Measurements from ENCODE around the gene RHBDL3.

The RHBDL3 gene

DNA sequence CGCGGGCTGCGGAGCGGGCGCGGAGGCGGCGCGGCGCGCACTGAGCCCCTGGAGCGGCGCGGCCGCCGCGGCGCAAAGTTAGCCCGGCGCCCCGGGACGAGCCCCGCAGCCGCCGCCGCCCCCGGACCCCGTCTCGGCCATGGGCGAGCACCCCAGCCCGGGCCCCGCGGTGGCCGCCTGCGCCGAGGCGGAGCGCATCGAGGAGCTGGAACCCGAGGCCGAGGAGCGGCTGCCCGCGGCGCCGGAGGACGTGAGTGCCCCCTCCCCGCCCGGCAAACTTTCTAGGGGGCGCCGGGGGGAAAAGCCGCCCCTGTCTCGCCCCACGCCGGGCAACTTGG lies 388 bp downstream of the RHBDL3 start:
- peak overlapping the region; percentile 37 for H3K4me3 ChIP-seq (ENCODE audit: low read length)
- DNase-seq (ENCODE audit: low read depth), result no peak
- TF ChIP-seq, protein P1, sequence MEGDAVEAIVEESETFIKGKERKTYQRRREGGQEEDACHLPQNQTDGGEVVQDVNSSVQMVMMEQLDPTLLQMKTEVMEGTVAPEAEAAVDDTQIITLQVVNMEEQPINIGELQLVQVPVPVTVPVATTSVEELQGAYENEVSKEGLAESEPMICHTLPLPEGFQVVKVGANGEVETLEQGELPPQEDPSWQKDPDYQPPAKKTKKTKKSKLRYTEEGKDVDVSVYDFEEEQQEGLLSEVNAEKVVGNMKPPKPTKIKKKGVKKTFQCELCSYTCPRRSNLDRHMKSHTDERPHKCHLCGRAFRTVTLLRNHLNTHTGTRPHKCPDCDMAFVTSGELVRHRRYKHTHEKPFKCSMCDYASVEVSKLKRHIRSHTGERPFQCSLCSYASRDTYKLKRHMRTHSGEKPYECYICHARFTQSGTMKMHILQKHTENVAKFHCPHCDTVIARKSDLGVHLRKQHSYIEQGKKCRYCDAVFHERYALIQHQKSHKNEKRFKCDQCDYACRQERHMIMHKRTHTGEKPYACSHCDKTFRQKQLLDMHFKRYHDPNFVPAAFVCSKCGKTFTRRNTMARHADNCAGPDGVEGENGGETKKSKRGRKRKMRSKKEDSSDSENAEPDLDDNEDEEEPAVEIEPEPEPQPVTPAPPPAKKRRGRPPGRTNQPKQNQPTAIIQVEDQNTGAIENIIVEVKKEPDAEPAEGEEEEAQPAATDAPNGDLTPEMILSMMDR (conservative IDR thresholded peaks at IDR 0.05; ENCODE audit: low read depth, low read length), result no peak

DNA sequence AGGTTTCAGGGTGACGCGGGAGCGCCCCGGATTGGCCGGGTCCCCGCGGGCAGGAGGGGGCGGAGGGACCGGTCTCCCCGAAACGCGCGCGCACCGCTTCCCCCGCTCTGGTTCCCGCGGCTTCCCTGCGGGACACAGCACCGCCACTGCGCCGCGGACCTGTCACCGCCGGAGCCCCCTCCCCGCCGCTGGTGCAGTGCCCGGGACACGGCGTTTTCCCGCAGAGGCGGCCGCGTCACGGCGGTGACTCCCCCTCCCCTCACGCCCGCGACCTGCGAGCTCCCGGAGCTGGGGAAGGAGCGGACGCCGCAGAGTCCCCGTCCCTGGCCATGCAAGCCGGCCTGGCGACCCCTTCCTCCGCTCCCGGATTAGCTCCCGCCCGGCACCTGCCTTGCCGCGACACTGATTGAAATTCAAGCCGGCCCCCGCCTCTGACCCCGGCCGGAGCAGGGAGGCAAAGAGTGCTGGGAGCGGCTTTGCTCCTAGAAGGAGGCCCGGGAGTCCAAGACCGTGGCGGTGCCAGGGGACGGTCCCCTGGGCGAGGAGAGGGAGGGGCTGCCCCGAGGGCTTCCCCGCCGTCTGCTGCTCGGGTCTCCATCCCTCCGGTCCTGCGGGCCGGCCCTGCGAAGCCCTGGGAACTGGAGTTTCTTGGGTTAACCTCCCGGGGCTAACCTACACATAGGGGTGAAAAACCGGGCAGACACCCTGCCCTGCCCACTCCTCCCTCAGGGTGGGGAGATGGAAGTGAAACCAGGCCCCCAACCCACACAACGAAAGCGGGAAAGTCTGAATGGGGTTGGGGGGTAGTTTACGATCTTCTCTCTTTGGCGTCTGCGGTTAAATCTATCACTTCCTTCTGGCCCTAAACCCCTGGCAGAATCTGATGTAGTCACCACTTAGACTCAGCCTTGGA lies 1.0 kb downstream of the RHBDL3 start:
- H3K4me3 ChIP-seq (ENCODE audit: low read length), result peak overlapping the region; percentile 37
- TF ChIP-seq, protein P1 (conservative IDR thresholded peaks at IDR 0.05; ENCODE audit: low read depth, low read length), result no peak
- no peak for DNase-seq (ENCODE audit: low read depth)

DNA sequence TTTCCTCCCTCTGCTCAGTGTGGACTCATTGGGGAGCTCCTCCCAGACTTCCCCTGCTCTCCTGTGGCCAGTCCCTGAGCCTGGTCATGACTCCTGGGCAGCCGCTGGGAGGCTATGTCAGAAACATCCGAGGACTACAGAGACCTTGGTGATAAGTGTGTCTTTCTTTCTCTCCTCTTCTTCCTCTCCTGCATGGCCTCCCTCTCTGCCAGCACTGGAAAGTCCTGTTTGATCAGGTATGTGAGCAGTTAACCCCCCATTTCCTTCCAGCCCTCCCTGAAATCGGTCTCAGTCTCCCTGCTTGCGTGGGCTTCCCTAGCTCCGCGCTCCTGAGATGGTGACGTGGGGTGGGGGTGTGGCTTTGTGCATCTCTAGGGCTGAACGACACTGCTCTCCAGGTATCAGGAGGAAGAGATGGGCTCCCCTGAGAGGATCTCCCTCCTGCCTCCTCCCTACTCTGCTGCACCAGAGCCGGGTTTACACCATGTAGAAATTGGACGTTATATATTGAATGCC lies 2.1 kb downstream of the RHBDL3 start:
- H3K4me3 ChIP-seq (ENCODE audit: low read length), result no peak overlapping the region
- TF ChIP-seq, protein P1 (conservative IDR thresholded peaks at IDR 0.05; ENCODE audit: low read depth, low read length), result no peak
- no peak for DNase-seq (ENCODE audit: low read depth)

DNA sequence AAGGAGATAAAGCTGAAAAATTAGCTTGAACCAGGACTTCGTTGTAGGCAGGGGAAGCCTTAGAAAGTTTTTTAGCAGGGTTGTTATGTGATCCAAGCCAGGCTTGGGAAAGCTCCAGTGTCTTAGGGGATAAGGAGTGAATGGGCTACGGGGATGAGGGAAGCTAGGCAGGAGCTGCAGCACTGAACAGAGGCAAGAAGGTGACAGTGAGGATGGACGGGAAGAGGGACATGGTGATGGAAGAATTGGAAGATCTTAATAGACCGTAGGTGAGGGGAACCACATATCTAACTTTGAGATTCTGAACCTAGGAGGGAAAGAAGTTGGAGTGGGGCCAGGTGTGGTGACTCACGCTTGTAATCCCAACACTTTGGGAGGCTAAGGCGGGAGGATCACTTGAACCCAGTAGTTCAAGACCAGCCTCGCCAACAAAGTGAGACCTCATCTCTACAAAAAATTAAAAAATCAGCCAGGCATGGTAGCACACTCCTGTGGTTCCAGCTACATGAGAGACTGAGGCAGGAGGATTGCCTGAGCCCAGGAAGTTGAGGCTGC lies 3.2 kb downstream of the RHBDL3 start:
- no peak for DNase-seq (ENCODE audit: low read depth)
- H3K4me3 ChIP-seq (ENCODE audit: low read length), result no peak overlapping the region
- TF ChIP-seq, protein P1 (conservative IDR thresholded peaks at IDR 0.05; ENCODE audit: low read depth, low read length), result no peak

DNA sequence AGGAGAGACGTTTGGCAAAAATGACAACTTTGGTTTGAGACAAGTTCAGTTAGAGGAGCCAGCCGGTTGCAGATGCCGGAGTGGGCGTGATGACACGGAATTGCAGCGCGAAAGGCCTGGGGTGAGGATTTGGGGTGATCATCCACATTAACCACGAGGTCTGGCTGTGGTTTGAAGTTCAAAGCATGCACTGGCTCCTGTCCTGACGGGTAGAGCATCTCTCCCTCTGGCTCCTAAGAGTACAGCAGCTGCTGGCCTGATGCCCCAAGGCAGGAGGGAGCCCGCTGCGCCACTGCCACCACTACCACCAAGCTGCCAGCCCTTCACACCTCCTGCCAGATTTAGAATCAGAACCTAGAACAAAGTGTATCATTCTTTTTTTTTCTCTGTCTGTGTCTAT lies 3.7 kb downstream of the RHBDL3 start:
- no peak for DNase-seq (ENCODE audit: low read depth)
- no peak overlapping the region for H3K4me3 ChIP-seq (ENCODE audit: low read length)
- TF ChIP-seq, protein P1 (conservative IDR thresholded peaks at IDR 0.05; ENCODE audit: low read depth, low read length), result no peak

DNA sequence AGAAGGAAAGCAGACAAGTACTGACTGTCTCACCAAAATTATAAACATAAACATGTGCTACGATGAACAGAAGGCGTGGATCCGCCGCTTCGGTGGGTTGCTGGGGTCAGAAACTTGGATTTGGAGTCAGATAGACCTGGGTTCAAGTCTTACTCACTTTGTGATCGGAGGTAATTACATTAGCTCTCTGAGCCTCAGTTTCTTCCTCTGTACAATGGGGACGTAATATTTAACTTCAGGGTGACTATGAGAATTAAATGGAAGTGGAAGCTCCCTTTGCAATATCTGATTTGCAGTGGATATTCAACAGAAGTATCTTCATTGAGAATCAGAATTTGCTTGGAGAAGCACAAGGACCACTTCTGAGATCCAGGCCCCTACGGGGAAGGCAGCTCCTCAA lies 6.2 kb downstream of the RHBDL3 start:
- H3K4me3 ChIP-seq (ENCODE audit: low read length), result no peak overlapping the region
- TF ChIP-seq, protein P1 (conservative IDR thresholded peaks at IDR 0.05; ENCODE audit: low read depth, low read length), result no peak
- DNase-seq (ENCODE audit: low read depth), result no peak

DNA sequence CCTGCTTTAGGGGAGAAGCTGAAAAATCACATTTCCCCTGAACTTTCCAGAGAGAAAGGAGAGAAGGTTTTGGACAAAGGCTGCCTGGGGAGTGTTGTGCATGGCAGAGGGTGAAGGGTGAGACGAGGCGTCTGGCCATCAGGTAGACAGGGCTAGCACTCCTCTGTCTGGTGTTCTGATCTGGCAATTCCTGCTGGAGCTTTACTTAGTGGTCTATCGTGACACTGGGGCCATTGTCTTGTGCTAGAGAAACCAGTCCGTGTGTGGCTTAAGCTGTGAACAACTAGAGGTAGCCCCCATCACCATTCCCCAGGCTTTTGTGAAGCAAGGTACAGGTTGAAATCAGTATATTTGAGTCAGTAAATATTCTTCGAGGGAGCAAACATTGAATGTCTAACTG lies 8.5 kb downstream of the RHBDL3 start:
- TF ChIP-seq, protein P1 (conservative IDR thresholded peaks at IDR 0.05; ENCODE audit: low read depth, low read length), result no peak

More for the DNA sequence above, 8.5 kb downstream of the RHBDL3 start:
- no peak for DNase-seq (ENCODE audit: low read depth)
- H3K4me3 ChIP-seq (ENCODE audit: low read length), result no peak overlapping the region

Measured in retinal pigment epithelial cell (primary cell).